Neutrophil (primary cell): ENCODE measurements around the gene FAM200B.

ENCODE experiments used
- H3K27ac ChIP-seq: fragments of 200-600 bp; sonication (generic); 2 replicates; pipeline ENCODE4 v1.5.1; 2016; ENCODE audit warnings: mild to moderate bottlenecking, moderate library complexity
- H3K27me3 ChIP-seq: fragments of 200-600 bp; sonication (generic); 2 replicates; pipeline ENCODE4 v1.6.0; 2016; ENCODE audit warnings: mild to moderate bottlenecking
- H3K36me3 ChIP-seq: fragments of 200-600 bp; sonication (generic); 2 replicates; pipeline ENCODE4 v1.5.1; 2017
- H3K4me1 ChIP-seq, 2 experiments: fragments of 200-600 bp in 1 of 2; sonication (generic) in 1 of 2; 1 replicate in 1 of 2; 2 replicates in 1 of 2; pipeline versions ENCODE4 v1.5.1 to v1.6.1; 2013 to 2016; ENCODE audit warnings: low read depth in 1 of 2, low read length in 1 of 2, mild to moderate bottlenecking in 1 of 2, moderate library complexity in 1 of 2; ENCODE audit not compliant: control insufficient read depth in 1 of 2, insufficient read depth in 1 of 2
- H3K4me3 ChIP-seq, 2 experiments: fragments of 200-600 bp in 1 of 2; sonication (generic) in 1 of 2; 1 replicate in 1 of 2; 2 replicates in 1 of 2; pipeline ENCODE4 v1.5.1; 2013 to 2016; ENCODE audit warnings: low read depth in 1 of 2, low read length in 1 of 2, mild to moderate bottlenecking in 1 of 2, moderate library complexity in 1 of 2
- H3K9me3 ChIP-seq: fragments of 200-600 bp; sonication (generic); 2 replicates; pipeline ENCODE4 v1.5.1; 2016
- TF ChIP-seq, protein P1 (sequence below): fragments of 200-600 bp; sonication (generic); IDR thresholded peaks from 2 replicates; pipeline ENCODE4 v1.5.1; 2016; ENCODE audit warnings: antibody characterized with exemption

FAM200B gene

DNA sequence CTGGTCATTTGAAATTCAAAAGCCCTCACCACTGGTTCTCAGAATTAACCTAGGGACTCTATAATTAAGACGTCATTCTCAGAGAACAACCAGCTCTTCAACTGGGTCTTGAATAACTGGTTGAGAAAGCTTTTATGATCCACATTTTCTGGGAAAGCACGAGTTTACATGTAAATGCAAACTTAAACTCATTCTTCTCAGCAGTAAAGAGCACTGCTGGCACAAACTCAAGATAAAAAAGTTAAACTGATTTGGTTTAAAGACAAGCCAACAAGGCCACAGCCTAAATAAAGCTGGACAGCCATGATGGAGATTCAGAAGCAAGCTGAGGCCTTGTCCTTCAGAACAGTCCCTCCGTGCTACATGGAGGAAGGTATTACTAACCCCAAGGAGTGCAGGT is 34.5 kb downstream of the FAM200B start:
- H3K27me3 ChIP-seq = no peaks in the 10 kb centered on the region
- H3K27ac ChIP-seq = peak overlapping the region; percentile 11
- H3K9me3 ChIP-seq = no peaks in the 10 kb centered on the region
- no peak overlapping the region for H3K4me3 ChIP-seq
- TF ChIP-seq, protein P1, sequence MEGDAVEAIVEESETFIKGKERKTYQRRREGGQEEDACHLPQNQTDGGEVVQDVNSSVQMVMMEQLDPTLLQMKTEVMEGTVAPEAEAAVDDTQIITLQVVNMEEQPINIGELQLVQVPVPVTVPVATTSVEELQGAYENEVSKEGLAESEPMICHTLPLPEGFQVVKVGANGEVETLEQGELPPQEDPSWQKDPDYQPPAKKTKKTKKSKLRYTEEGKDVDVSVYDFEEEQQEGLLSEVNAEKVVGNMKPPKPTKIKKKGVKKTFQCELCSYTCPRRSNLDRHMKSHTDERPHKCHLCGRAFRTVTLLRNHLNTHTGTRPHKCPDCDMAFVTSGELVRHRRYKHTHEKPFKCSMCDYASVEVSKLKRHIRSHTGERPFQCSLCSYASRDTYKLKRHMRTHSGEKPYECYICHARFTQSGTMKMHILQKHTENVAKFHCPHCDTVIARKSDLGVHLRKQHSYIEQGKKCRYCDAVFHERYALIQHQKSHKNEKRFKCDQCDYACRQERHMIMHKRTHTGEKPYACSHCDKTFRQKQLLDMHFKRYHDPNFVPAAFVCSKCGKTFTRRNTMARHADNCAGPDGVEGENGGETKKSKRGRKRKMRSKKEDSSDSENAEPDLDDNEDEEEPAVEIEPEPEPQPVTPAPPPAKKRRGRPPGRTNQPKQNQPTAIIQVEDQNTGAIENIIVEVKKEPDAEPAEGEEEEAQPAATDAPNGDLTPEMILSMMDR = no peak
- H3K36me3 ChIP-seq = peaks cover 100% of the 10 kb centered on the region
- peaks cover 24 to 30% of the 10 kb centered on the region in 2 experiments for H3K4me1 ChIP-seq

DNA sequence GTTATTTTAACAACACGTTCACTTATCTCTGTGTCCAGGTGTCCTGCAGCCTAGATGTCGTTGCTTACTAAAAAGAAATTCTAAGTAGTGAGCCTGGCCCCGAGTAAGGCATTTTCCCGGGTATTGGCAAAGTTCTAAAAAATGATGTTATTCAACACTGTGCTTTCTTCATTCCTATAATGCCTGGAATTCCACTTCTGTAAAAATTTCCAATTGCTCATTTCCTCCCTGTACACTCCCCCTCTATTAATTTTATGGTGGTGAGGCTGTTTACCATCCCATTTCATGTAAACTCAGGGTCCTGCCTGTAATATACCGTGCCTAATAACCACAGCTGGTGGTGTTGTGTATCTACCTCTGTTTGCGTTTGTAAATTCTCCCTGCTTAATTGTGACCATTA is 35.5 kb downstream of the FAM200B start:
- no peaks in the 10 kb centered on the region for H3K9me3 ChIP-seq
- H3K4me3 ChIP-seq = no peak overlapping the region
- H3K36me3 ChIP-seq = peaks cover 100% of the 10 kb centered on the region
- H3K4me1 ChIP-seq = peaks cover 27 to 30% of the 10 kb centered on the region in 2 experiments
- H3K27ac ChIP-seq = peak overlapping the region; percentile 66
- TF ChIP-seq, protein P1 = no peak
- no peaks in the 10 kb centered on the region for H3K27me3 ChIP-seq

DNA sequence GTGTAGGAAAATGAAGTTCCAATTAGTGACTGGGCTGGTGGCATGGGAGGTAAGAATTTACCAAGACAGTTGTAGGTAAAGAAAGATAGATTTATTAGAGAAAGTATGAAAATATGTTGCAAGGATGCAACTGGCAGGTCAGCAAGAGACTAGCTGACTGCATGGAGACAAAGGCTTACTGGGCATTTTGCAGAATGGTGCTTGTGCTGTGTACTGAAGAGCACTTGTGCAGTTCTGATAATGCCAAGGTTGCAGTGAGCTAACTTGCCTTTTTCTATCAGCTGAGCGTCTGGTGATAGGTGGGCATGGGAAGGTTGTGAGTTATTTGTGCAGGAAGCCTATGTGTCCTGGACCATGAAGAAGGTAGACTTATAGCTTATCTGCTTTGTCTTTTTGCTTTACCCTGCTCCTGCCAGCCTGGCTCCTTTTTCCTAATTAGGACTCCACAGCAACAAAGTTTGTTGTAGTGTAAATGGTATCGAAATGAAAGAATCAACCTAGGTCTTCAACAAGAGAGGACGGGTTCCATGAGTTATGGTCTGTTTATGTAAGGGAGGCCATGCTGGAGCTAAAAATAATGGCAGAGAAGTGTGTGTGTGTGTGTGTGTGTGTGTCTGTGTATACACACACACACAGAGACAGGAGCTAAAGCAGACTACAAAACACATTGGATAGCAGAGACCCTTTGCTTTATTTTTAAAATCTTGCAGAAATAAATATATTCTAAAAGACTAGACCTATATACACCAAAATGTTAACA is 36.2 kb downstream of the FAM200B start:
- no peaks in the 10 kb centered on the region for H3K9me3 ChIP-seq
- peaks cover 100% of the 10 kb centered on the region for H3K36me3 ChIP-seq
- TF ChIP-seq, protein P1 = no peak
- H3K4me3 ChIP-seq = no peak overlapping the region
- peaks cover 27 to 29% of the 10 kb centered on the region in 2 experiments for H3K4me1 ChIP-seq
- H3K27me3 ChIP-seq = no peaks in the 10 kb centered on the region
- peak overlapping the region; percentile 66 for H3K27ac ChIP-seq

DNA sequence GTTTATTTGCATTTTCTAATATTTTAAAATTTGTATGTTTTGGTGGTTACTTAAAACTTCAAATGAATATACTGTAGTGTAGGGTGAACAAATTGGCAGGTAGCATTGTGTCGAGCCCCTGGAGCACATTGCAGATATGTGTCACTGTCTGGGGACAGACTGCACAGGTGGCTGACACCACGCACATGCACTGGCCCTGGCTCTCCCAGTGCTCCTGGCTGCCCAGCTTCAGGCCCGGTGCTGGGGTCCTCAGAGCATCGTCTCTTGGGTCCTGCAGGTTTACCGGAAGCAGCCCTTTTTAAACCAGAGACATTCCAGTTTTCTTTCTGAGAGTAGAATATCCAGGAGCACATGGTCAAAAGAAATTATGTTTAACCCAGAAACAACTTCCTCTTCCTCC is 36.8 kb downstream of the FAM200B start:
- Histone ChIP-seq H3K4me3 (no peak overlapping the region), H3K4me1 (peaks cover 27 to 29% of the 10 kb centered on the region in 2 experiments), H3K36me3 (peaks cover 100% of the 10 kb centered on the region), H3K27ac (peak overlapping the region; percentile 66), H3K9me3 (no peaks in the 10 kb centered on the region), H3K27me3 (no peaks in the 10 kb centered on the region)
- TF ChIP-seq, protein P1 = no peak

DNA sequence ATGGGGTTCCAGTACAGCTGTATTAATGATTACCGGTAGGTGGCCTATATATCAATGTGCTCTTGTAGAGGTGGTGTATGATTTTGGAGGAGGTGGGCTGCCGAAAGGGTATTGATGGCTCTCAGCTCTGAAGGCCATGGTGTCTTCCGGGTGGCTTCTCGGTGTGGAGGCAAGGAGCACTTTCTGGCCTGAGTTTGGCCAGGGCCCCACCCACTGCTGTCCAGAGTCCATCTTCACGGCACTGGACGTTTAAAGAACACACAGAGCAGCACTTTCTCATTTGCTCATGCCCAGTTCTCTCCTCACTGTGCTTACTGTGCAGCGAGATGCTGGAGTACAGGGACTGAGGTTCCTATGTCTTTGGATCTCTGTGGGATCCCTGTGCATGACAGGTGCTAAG is 37.3 kb downstream of the FAM200B start:
- Histone ChIP-seq H3K27ac (peak overlapping the region; percentile 66), H3K27me3 (no peaks in the 10 kb centered on the region), H3K9me3 (no peaks in the 10 kb centered on the region), H3K36me3 (peaks cover 100% of the 10 kb centered on the region), H3K4me3 (peak overlapping the region in 1 of 2 experiments; percentile 5), H3K4me1 (peaks cover 27 to 29% of the 10 kb centered on the region in 2 experiments)
- TF ChIP-seq, protein P1 = no peak
